NCI-H1105 treated with DMSO at 0.1 percent for 48 hours (cell line): ENCODE results near the gene AGXT2.
A peak's percentile ranks its signal among the peaks of the same experiment; 100 is the strongest.
"Not testable (repeated sequence)": the region's sequence is repeated elsewhere in the genome, so short reads cannot be mapped to it uniquely, and the experiment has no call there.

ENCODE experiments used
- DNase-seq: peaks from one replicate; lab custom pipeline; 2025; lab: John Stamatoyannopoulos, UW

The AGXT2 gene

DNA sequence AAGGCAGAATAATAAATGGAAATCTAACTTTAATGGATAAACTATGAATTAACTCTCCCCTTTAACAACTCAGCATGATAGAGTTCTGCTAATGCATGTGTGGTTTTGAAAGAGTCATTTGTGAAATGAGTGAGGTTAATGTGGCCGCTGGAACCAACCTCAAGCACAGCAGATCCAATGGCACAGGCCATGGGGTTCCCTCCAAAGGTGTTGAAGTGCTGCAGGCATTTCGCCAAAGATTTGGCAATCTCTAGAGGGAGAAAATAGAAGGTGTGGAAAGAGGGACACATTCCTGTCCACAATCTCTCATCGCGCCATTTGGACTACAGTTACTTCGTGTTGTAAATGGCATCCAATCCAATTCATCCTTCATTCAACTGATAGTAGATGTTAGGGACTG, 35.0 kb downstream of the AGXT2 start:
- no peak for DNase-seq

DNA sequence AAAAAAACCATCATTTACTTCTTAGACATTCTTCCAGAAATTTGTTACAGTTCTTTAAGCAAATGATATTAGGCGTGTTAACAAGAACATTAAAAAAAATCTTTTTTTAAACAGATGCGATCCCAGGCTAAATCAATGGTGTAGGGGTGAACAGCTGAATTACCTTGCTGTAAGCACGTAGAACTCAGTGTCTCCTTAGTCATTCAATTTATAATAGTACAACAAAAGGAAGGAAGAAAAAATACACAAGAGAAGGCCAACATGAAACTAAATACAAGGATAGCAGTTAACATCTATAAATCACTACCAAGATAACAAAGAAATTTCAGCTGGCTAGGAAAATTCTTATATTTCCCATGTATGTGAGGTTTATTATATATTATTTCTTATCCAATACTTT, 35.4 kb downstream of the AGXT2 start:
- DNase-seq = no peak

DNA sequence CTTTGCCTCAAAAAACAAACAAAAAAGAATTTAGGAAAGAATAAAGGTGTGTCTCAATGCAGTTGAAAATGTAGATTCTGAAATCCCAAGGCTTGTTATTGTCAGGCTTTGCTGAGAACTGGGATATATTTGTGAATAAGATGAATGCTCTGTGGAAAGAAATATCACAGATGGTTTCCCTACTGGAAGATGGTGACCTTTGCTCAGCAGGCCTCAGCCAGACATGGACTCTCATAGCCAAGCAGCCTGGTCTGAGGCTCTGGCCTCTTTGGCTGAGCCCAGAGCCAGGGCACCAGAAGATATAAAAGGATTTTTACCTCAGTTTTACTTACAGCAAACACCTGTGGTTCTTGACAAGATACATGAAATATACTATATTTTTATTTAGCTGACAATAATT, 37.1 kb downstream of the AGXT2 start:
- DNase-seq = no peak

DNA sequence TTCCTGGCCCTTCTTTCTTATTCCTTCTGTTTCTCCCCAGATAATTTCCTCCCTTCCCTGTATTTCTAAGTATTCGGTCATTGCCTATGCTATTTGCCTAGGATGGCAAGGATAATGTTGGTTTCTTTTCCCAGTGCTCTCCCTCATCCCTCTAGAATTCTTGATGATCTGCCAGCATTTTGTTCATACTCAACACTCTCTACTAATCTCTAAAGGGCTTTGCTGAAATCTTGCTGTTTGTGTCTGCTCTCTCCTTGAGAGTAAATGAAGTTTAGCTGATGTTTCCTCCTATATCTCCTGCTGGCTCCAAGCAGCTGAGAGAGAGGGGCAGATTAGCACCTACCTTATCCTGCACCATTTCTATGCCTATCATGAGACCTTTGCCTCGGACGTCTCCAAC, 38.1 kb downstream of the AGXT2 start:
- no peak for DNase-seq

- no peak for DNase-seq
These were observed 38.7 kb downstream of the AGXT2 start for GRCh38 chr5:35009019-35009418.

GRCh38 chr5:35004771-35005170, 43.0 kb downstream of the AGXT2 start:
- no peak for DNase-seq

GRCh38 chr5:35004200-35004599, 43.5 kb downstream of the AGXT2 start:
- no peak for DNase-seq

- peak; percentile 58 for DNase-seq
These were observed 44.5 kb downstream of the AGXT2 start for GRCh38 chr5:35003018-35003957.

DNA sequence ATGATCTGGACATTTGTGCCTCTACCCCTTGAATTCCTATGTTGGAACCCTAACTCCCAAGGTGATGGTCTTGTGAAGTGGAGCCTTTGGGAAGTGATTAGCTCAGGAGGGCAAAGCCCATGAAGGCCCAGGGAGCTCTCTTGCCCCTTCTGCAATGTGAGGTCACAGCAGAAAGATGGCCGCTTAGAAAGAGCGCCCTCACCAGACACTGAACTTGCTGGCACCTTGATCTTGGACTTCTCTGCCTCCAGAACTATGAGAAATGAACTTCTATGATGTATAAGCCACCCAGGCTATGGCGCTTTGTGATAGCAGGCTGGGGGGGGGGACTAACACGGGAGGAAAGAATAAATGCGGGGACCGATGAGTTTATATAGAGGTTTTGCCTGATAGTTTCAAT, 45.3 kb downstream of the AGXT2 start:
- DNase-seq = no peak

- DNase-seq = no peak
These were observed 45.9 kb downstream of the AGXT2 start for GRCh38 chr5:35001842-35002241.

DNA sequence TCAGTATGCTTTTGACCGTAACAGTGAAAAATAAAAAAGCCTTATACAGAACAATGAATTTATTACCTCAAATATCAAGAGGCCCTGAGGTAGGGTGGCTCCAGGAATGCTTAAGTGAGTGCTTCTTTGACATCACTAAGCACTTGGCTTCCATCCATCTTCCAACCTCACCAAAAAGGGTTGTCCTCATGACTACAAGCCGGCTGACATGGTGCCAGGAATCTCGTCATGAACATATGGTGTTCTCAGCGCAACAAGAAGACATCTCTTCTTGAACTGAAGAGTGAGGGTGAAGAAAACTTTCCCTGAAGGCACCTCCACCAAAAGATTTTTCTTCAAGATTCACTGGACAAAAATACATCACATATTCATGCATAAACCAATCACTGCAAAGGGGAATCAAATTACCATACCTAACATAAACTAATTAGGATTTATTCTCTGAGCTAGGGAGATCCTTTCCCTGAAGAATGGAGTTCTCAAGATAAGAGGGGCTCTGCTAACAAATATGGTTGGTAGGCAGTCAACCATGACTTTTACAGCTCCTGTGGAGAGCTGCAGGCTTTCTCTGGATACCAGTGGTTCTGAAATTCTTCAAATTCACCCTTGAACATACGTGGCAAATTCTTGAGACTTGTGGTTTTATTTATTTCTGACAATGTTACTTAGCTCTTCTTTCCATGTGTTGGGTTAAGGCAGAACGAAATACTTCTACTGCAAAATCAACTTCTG, 49.5 kb downstream of the AGXT2 start:
- DNase-seq = no peak

- DNase-seq = no peak
These were observed 51.5 kb downstream of the AGXT2 start for GRCh38 chr5:34996261-34996660.

GRCh38 chr5:34993951-34994350, 53.8 kb downstream of the AGXT2 start:
- no peak for DNase-seq

- DNase-seq = no peak
These were observed 56.1 kb downstream of the AGXT2 start for GRCh38 chr5:34991486-34992238.

- DNase-seq = no peak
These were observed 60.8 kb downstream of the AGXT2 start for GRCh38 chr5:34986965-34987364.

- DNase-seq = no peak
These were observed 64.9 kb downstream of the AGXT2 start for GRCh38 chr5:34982823-34983222.

- no peak for DNase-seq
These were observed 69.1 kb downstream of the AGXT2 start for GRCh38 chr5:34978681-34979080.

DNA sequence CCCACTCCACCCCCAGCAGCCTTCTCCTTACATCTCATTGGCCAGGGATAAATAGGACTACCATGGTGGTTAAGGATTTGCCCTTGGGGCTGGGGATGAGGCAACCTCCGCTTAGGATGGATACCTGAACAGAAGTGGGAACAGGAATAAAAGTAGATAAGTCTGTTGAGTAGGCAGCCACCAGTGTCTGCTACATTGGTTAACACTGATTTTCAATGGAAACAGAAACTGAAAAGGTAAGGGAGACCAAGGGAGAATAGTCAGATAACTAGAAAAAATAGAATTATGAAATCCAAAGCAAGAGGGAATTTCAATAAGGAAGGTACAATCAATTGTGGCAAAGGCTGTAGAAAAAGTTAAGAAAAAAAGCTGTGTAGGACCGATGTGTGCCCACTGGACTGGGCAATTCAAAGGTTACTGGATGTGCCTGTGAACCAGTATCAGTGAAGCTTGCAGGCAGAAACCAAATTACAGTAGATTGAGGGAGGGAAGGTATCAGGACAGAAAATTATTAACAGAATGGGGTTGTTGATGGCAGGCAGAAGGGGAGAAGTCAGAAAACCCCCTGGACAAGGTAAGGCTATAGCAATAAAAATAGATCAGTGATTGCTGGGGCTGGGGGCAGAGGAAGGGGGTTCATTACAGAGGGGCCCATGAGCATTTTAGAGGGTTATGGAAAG, 69.7 kb downstream of the AGXT2 start:
- no peak for DNase-seq

DNA sequence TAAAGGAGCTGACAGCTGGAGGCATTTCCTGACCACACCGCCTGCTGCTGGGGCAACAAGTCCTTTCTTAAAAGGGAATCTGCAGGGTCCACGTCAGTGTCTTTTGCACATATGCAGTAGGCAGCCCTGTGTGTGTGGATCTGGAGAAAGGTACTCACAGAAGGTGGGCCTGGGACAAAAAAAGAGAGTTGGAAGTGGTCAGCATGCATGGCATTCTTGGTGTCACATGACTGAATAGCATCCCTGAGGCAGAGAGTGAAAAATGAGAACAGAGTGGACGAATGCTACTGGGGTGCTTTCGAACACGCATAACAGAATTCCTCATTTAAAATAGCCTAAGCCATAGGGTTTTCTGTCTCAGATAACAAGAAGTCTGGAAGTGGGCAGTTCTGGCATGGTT, 71.4 kb downstream of the AGXT2 start:
- DNase-seq = no peak

- DNase-seq = not testable (repeated sequence)
These were observed 76.1 kb downstream of the AGXT2 start for GRCh38 chr5:34971655-34972054.

DNA sequence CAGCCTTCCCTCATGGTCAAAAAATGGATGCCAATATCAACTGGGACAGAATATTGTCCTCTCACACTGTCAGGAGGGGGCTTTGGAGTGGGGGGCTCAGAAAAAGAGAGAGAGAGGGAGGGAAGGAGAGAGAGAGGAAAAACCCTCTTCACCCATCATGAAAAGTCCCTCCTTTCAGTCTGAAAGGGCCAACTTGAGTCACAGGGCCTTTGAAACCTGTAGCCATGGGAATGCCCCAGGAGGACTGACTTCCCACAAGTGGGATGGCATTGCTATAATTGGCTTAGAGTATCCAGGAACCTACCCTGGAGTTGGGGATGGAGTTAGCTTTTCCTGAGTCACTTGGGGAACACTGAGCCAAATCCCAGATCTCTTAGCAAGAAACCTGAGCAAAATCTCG, 77.2 kb downstream of the AGXT2 start:
- no peak for DNase-seq

- no peak for DNase-seq
These were observed 79.5 kb downstream of the AGXT2 start for GRCh38 chr5:34968258-34968657.
